HG03469 (cell line): ENCODE measurements around the gene LRRC25.
"Not testable (repeated sequence)": the region's sequence is repeated elsewhere in the genome, so short reads cannot be mapped to it uniquely, and the experiment has no call there.

ENCODE experiments used
- ATAC-seq: cut with Tn5 transposase; IDR thresholded peaks from one replicate; pipeline ENCODE4 v1.9.1; 2021; ENCODE audit warnings: mild to moderate bottlenecking, moderate library complexity, moderate number of reproducible peaks; ENCODE audit not compliant: unreplicated experiment

LRRC25 gene

DNA sequence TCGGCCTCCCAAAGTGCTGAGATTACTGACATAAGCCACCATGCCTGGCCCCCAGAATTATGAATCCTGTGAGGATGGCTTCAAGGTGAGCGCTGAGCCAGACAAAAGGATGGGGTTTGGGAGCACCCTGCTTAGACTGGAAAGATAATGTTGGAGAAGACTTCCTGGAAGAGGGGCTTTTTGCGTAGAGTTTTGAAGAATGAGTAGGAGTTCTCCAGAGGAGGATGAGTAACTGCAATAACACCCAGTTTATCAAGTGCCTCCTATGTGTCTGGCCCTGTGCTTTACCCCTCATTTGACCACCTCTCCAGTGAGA lies 12.1 kb downstream of the LRRC25 start:
- ATAC-seq: no peak

GRCh38 chr19:18384775-18385174 lies 12.6 kb downstream of the LRRC25 start:
- no peak for ATAC-seq

DNA sequence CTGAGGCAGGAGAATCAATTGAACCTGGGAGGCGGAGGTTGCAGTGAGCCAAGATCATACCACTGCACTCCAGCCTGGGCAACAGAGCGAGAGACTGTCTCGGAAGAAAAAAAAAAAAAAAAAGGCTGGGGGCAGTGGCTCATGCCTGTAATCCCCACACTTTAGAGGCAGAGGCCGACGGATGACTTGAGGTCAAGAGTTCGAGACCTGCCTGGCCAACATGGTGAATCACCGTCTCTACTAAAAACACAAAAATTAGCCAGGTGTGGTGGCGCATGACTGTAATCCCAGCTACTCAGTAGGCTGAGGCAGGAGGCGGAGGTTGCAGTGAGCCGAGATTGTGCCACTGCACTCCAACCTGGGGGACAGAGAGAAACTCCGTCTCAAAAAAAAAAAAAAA lies 13.8 kb downstream of the LRRC25 start:
- not testable (repeated sequence) for ATAC-seq

- ATAC-seq: no peak
Measured at GRCh38 chr19:18380843-18381242, 16.6 kb downstream of the LRRC25 start.

- no peak for ATAC-seq
Measured at GRCh38 chr19:18379803-18380747, 17.3 kb downstream of the LRRC25 start.

GRCh38 chr19:18377026-18377425 lies 20.4 kb downstream of the LRRC25 start:
- no peak for ATAC-seq

DNA sequence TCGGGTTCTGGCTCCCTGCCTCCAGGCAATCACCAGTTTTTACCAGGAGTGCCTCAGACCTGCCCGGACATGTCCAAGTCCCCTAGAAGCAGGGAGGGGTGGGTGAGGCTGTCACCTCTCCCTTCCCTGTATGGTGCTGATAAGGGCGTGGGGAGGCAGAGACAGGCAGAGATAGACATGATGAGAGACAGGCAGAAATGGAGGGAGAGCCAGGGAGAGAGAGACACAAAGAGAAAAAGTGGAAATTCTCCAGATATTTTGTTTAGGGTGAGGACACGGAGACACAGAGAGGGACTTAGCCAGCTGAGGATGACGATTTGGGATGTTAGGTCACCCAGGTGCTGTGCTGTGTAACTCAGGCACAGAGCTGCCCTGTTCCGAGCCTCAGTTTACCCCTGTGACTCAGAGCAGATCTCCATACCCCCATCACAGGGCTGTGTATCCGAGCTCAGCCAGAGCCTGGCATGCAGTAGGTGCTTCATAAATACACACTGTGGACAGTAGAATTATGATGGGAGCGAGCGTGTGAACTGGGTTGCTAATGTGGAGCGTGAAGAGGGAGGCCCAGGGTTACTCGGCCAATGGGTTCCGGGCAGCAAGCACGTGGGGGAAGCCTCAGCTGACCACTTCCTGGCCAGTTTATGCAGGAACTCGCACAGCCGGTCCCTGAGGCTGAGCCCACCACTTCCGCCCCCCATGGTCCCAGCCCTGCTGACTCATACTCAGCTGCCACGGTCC lies 23.4 kb downstream of the LRRC25 start:
- peak; percentile 42 for ATAC-seq

DNA sequence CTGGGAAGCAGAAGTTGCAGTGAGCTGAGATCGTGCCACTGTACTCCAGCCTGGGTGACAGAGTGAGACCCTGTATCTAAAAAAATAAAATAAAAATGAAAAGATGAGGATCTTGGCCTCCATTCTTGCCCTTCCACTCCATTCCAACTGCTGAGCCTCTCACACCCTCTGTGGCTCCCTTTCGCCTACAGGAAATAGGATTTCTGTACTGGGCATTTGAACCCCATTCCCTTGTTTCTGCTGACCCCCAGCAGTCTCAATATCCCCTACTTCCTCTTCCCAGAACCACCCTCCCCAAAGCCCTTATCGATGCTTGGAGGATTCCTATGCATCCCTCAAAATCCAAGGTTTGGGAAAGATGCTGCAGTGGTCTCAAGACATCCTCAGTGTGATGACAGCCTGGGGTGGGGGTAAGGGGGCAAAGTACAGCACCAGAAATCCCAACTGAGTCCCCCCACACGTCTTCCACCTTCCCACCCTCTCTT lies 24.0 kb downstream of the LRRC25 start:
- ATAC-seq: no peak

GRCh38 chr19:18368504-18369222 lies 28.8 kb downstream of the LRRC25 start:
- ATAC-seq: no peak

GRCh38 chr19:18366021-18366435 lies 31.4 kb downstream of the LRRC25 start:
- no peak for ATAC-seq

DNA sequence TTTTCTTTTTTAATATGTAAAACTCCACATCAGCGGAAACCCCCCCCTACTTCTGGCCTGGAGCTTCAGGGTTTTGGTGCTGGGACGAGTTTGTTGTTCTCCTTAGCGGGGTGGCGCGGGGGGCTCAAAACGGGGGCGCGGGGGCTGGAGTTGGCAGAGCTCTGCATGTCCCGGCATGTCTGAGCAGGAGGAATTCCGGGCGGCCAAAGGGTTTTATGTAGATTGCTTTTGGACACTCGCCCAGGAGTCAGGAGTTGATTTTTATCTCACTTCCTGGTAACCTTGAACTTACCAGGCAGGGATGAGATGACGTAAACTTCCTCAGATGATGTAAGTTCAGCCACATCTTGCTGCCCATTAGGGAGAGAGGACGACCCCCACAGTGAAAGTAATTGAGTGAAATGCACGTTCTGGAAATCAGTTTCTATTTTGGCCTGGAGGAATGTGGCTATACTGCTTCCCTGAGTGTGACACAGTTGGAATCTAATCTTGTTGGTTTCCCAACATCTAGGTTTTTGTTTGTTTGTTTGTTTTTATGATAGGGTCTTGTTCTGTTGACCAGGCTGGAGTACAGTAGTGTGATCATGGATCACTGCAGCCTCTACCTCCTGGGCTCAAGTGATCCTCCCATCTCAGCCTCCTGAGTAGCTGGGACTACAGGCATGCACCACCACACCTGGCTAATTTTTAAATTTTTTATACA lies 32.4 kb downstream of the LRRC25 start:
- no peak for ATAC-seq

- not testable (repeated sequence) for ATAC-seq
Measured at GRCh38 chr19:18364277-18364825, 33.1 kb downstream of the LRRC25 start.

GRCh38 chr19:18363787-18364186 lies 33.6 kb downstream of the LRRC25 start:
- no peak for ATAC-seq

- no peak for ATAC-seq
Measured at GRCh38 chr19:18362934-18363542, 34.4 kb downstream of the LRRC25 start.

GRCh38 chr19:18361646-18362045 lies 35.8 kb downstream of the LRRC25 start:
- ATAC-seq: no peak

- no peak for ATAC-seq
Measured at GRCh38 chr19:18357041-18357440, 40.4 kb downstream of the LRRC25 start.

GRCh38 chr19:18354743-18355142 lies 42.7 kb downstream of the LRRC25 start:
- ATAC-seq: not testable (repeated sequence)

DNA sequence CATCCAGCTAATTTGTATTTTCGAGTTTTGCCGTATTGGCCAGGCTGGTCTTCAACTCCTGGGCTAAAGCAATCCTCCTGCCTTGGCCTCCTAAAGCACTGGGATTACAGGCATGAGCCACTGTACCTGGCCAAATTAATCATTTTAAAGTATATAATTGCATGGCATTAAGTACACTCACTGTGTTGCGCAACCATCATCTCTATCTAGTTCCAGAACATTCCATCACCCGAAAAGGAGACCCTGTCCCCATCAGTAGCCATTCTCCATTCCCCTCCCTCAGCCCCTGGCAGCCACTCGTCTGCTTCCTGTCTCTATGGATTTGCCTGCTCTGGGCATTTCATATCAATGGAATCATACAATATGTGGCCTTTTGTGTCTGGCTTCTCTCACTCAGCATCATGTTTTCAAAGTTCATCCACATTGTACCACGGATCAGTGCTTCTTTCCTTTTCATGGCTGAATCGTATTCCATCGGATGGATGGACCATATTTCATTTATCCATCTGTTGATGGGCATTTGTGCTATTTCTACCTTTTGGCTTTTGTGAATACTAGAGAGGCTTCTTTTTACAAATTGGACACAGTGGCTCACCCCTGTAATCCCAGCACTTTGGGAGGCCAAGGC lies 43.9 kb downstream of the LRRC25 start:
- ATAC-seq: no peak

GRCh38 chr19:18351544-18351943 lies 45.9 kb downstream of the LRRC25 start:
- ATAC-seq: no peak
